Measurements from ENCODE around the gene ERN1.

GRCh38 chr17:64166876-64167275, 36.9 kb upstream of the ERN1 start:
- TF ChIP-seq CTCF (conservative IDR thresholded peaks at IDR 0.05; ENCODE audit: low read length), result no peak
- no peak for TF ChIP-seq EZH2phosphoT487 (IDR thresholded peaks at IDR 0.05; ENCODE audit: borderline replicate concordance)
